ENCODE data around the gene SELPLG.
"Not testable (repeated sequence)": the region's sequence is repeated elsewhere in the genome, so short reads cannot be mapped to it uniquely, and the experiment has no call there.

DNA sequence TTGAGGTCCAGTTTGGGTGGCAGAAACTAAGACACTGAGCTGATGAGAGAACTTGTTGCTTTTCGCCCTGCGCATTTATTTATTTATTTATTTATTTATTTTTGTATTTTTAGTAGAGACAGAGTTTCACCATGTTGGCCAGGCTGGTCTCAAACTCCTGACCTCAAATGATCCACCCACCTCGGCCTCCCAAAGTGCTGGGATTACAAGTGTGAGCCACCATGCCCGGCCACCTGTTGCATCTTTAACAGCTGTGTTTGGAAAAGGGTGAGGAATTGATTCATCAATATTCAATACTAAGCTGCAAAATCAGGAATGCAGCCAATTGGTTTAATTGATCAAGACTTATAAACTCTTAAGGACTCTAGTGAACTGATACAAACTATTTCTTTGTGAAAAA is 24.4 kb upstream of the SELPLG start:
- TF ChIP-seq, protein P1, sequence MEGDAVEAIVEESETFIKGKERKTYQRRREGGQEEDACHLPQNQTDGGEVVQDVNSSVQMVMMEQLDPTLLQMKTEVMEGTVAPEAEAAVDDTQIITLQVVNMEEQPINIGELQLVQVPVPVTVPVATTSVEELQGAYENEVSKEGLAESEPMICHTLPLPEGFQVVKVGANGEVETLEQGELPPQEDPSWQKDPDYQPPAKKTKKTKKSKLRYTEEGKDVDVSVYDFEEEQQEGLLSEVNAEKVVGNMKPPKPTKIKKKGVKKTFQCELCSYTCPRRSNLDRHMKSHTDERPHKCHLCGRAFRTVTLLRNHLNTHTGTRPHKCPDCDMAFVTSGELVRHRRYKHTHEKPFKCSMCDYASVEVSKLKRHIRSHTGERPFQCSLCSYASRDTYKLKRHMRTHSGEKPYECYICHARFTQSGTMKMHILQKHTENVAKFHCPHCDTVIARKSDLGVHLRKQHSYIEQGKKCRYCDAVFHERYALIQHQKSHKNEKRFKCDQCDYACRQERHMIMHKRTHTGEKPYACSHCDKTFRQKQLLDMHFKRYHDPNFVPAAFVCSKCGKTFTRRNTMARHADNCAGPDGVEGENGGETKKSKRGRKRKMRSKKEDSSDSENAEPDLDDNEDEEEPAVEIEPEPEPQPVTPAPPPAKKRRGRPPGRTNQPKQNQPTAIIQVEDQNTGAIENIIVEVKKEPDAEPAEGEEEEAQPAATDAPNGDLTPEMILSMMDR (conservative IDR thresholded peaks at IDR 0.05; ENCODE audit: low read depth, low read length) = not testable (repeated sequence)
- not testable (repeated sequence) for TF ChIP-seq EZH2 (IDR thresholded peaks at IDR 0.05; ENCODE audit: borderline replicate concordance, low read depth, low read length, poor library complexity, severe bottlenecking)

Measured in A673 (cell line).